Stimulated activated CD4-positive, alpha-beta T cell treated with anti-CD3 and anti-CD28 coated beads, Interleukin-2, amount 100 ng/mL, for 4 hours (primary cell): Measurements from ENCODE around the gene TNKS2.
"Not testable (repeated sequence)": the region's sequence is repeated elsewhere in the genome, so short reads cannot be mapped to it uniquely, and the experiment has no call there.

Experiments
- DNase-seq: peaks from one replicate; pipeline ENCODE4 v3.0.0-alpha.2; 2020; ENCODE audit warnings: low read depth

TNKS2 gene

DNA sequence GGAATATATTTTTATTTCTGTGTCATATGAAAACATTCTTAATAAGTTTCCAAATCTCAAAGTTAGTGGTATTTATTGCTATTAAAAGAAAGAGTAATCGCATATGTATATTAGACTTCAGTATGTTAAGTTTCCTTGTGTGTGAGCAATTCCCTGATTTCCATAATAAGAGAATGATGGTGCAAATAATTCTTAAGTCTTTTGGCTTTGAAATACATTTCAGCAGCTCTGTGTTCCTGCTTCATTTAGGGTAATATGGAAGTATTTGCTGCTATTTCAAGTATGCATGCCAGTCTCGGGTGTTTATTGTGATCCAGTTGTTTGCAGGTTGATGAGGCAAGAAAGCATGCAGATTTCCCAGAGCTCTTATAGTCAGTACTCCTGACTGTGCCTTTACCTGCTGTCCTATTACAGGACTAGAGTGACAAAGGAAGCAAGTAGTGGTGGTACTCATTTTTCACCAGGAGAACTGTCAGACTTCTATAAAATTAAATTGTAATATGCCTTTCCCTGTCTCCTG, 67.4 kb downstream of the TNKS2 start:
- DNase-seq: no peak

GRCh38 chr10:91875156-91875555, 76.9 kb downstream of the TNKS2 start:
- DNase-seq: no peak

DNA sequence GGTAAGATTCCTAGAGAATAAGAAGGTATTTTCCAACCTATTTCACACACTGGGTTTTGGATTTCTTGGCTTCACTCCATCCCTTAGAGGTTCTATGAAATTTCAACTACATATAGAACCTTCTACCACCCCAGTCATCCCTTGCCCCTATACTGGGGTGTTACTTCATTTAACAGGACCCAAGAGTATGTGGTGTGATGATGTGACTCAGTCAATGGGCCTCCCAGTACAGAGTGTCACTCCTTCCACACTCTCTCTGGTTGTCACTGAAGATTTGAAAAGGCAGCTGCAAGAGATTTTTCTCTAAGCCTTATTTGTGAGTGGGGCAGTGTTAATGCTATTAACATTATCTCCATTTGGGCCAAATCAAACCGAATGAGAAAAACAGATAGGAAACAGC, 77.6 kb downstream of the TNKS2 start:
- DNase-seq: no peak

DNA sequence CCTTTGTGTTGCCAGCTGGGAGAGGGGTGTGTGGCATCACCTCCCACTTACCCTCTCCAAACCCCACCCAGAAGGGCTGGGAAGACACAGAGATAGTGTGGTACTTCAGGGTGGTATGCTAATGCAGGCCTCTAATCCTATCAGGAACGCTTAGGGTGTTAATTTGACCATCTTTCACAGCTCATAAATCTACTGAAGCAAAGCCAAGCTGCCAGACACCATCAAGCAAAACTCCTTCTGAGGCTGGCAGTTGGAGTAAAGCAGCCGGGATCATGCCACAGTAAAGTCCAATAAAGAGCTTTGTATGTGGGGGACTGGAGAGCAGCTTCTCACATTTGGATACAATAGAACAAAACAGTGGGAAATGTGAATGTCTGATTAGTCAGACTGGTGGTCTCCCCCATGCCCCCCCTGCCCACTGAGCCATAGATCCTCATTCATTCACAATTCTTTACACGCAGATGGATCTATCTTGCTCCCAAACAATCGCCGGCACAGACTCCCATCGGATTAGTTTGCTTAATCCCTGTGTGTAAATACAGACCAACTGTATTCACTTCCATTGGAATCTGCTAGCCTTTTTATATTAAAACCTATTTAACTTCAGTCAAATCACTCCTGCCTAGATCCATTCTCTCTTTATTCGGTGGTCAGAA, 81.4 kb downstream of the TNKS2 start:
- DNase-seq: no peak

DNA sequence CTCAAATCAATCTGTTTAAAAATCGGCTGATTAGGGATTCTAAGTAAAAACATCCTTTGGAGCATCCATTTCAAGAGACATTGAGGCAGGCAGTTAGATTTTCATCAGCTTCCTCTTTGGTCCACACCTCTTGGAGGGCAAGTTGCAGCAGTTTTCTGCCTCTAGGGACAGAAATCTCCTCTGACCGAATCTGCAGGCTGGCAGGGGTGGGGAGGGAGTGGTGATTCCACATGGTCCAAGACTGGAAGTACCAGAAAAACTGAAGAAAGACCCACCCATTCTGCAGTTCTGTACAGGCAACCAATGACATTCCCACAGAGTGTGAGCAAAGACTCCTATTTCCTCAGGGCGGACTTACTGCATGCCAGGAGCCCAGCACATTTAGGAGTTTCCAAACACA, 82.1 kb downstream of the TNKS2 start:
- no peak for DNase-seq

DNA sequence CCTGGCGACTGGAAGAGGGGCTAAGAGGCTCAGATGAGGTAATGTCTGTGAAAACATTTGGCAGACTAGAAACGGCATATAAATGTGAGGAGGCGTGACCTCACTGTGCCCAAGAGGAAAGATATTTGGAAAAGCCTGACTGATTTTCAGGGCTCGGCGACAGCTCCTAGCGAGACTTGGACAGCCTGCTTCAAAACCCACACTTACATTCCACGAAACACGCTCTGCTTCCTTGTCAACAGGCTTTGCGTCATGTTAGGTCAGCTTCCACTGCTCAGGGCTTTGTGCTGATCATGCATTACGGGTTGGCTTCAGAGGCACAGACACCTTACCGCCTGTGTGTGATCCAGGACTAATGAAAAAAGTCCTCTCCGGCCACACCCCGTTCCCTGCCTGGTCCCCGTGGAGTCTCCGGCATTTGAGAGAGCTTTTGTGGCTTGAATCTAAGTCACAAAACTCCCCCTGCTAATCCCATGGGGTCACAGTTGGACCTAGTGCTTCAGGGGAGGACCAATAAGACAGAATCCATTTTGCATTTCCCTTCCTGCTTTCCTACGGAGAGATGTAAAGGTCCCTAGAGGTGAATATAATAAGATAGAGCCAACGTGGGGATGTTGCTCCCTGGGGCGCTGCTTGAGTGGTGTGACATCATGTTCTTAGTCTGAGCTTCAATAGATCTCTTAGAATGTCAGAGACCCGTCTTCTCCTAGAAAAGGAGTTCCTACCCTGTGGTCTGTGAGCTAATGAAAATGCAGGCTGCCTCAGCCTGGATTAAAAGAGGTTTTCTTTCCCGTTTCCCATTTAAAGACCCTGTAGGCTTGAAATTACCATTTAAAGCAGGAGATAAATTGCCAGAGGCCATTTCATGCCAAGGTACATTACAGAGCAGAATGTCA, 85.6 kb downstream of the TNKS2 start:
- DNase-seq: no peak

DNA sequence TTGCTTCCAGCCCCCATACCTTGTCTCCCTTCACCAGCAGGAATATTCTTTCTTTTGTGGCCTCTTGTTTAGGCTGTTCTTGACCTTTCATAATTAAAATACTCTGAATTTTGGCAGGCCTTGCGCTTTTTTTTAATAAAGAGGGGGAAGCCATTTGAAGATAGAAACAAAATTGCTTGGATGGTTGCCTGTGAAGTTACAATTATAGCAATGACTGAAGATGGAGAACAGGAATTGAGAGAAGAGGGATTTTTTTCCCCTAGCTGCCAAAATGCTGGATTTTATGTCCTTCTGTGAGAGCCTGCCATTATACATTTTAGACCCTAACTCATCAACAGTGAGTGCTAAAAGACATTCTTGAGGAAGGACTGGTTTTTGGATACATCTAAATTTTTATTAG, 86.3 kb downstream of the TNKS2 start:
- DNase-seq: no peak

- no peak for DNase-seq
These were observed 87.3 kb downstream of the TNKS2 start for GRCh38 chr10:91885362-91886079.

DNA sequence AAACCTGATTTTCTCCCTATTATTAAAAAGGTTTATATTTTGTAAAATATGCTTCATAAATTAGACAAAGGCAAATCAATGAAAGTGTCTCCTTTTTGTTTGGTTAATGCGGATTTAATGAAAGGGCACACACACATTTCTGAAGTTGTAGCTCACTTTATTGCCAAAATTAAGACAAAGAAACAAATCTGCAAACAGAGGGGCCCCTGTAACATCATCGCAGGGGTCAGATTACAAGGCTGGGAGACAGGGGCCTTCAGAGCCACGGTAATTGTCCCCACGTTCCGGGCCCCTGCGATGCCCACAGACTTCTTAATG, 88.7 kb downstream of the TNKS2 start:
- DNase-seq: no peak

GRCh38 chr10:91887272-91888076, 89.2 kb downstream of the TNKS2 start:
- peak; percentile 14 for DNase-seq

DNA sequence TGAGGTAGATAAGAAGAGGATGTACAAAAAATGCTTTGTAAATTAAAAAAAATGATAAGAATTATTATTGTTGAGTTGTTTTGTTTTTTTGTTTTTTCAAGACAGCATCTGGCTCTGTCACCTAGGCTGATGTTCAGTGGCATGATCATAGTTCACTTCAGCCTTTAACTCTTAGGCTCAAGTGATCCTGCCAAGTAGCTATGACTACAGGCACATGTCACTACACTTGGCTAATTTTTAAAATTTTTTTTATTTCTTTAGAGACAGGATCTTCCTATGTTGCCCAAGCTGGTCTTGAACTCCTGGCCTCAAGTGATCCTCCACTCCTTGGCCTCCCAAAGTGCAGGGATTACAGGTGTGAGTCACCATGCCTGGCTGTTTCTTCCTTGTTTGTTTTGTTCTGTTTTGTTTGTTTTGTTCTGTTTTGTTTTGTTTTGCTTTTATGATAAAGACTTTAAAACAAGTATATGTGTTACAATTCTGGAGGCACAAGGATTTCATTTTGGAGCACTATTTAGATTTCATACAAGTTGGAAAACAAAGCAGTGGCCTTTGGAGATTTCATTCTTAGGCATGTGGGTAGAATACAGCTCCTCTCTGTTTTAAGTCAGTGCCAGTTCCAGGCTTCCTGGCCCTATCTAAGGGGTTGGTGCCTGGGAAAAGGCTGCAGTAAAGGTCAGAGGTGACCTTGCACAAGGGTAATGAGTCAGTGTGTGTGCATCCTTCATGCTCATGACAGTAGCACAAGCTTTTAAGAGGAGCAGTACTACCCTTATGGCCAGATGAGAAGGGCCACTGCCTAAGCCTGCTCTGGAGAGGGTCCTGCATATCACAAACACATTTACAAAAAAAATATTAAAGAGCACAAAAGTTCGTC, 93.1 kb downstream of the TNKS2 start:
- no peak for DNase-seq

DNA sequence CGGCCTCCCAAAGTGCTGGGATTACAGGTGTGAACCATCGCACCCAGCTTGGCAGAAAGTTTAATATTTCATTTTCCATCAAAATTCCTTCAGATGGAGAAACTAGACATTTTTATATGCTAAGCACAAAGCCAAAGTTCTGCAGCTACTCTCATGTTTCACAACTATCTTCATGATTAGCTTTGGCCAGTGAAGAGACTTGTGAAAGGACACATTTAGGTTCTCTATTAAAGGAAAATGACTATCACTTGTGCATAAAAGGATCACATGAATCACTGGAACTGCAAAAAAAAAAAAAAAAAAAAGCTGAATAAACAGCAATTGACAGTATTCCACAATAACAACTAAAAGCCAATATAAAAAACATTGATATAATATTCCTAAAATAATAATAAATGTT, 94.8 kb downstream of the TNKS2 start:
- DNase-seq: no peak

GRCh38 chr10:91894261-91894685, 96.0 kb downstream of the TNKS2 start:
- DNase-seq: not testable (repeated sequence)

DNA sequence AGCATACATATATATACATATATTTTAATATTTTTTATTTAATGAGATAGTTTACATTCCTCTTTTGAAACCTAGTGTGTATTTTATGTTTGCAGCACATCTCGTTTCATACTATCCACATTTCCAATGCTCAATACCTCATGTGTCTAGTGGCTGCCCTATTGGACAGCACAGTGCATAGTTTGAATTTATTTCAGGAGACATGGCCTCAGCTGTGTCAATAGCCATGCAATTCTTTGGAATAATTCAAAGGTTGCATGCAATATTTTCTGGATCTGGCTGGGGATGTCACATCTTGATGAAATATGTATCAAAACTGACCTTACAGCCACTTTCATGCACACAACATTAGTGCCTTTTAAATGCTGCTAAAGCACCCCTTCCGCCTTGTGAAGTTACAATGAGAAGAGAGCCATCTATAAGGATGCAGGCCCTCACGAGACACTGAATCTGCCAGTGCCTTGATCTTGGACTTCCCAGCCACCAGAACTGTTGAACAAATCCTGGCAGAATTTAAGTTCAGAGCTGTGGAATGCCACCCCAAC, 98.1 kb downstream of the TNKS2 start:
- DNase-seq: no peak

- no peak for DNase-seq
These were observed 99.2 kb downstream of the TNKS2 start for GRCh38 chr10:91897421-91897820.

- DNase-seq: peak; percentile 69
These were observed 103.8 kb downstream of the TNKS2 start for GRCh38 chr10:91901784-91902677.

DNA sequence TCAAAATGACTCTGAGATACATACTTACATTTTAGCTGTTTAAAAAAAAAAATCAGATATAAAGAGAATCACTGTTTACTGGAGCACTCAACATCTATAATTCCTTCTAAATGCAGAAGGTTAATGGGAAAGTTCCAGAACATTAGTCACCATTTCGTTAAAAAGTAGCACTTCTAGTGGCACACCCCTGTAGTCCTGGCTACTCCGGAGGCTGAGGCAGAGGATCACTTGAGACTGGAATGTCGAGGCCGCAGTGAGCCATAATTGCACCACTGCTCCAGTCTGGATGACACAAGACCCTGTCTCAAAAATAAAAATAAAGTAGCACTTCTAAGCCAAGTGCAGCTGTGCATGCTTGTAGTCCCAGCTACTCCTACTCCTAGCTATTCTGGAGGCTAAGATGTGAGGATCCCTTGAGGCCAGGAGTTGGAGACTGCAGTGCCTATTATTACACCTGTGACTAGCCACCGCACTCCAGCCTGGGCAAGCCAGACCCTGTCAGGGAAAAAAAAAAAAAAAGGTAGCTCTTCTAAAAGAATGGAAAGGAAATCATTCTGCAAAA, 108.9 kb downstream of the TNKS2 start:
- DNase-seq: no peak

DNA sequence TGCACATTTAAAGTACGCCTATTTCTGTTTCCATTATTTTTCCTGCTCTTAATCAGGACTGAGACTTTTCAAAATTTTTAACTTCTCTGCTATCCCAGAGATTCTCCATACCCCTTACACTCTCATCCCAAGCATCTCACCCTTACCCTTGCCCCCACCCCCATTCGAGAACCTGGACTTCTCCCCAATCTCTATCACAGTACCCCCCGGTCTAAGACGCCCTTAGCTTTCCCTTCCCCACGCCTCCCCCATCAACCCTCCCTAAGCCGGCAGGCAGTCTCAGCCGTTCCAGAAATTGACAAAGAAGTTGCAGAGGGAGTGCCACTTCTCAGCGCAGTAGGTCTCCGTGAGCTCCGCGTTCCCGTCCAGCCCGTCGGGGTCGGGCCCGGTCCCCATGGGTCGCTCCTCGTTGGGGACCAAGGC, 109.7 kb downstream of the TNKS2 start:
- no peak for DNase-seq
